Colon (tissue), 2 donors: ENCODE data around the gene LGALS9B.
A peak's percentile ranks its signal among the peaks of the same experiment; 100 is the strongest.
"Not testable (repeated sequence)": the region's sequence is repeated elsewhere in the genome, so short reads cannot be mapped to it uniquely, and the experiment has no call there.

Experiments
- FAIRE-seq: peaks from 2 replicates; lab custom pipeline; 2012; peaks lifted over from hg19 to GRCh38; lab: Jason Lieb, UNC
- donor health status: control.
- donor health status: control.

The LGALS9B gene

GRCh38 chr17:20466999-20467398 lies 340 bp downstream of the LGALS9B start:
- FAIRE-seq, result not testable (repeated sequence)

- FAIRE-seq, result not testable (repeated sequence)
Measured at GRCh38 chr17:20466553-20466952, 786 bp downstream of the LGALS9B start.

DNA sequence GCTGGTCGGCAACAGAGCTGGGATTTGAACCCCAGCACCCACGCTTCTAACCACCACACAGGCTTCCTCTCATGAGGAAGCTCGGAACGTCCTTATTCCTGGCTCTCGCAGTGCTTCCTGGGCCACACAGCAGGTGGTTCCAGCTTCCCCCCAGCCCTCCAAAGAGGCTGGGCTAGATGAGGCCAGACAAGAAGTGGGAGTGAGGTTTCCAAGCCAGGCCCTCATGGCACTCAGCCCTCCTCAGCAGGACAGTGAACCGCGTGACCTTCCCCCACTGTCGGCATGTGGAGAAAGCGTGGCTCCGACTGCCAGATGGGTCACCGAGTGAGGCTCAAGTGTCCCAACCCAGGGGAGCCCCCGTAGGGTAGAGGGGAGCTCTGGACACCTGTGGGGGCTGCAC lies 1.8 kb downstream of the LGALS9B start:
- not testable (repeated sequence) for FAIRE-seq

DNA sequence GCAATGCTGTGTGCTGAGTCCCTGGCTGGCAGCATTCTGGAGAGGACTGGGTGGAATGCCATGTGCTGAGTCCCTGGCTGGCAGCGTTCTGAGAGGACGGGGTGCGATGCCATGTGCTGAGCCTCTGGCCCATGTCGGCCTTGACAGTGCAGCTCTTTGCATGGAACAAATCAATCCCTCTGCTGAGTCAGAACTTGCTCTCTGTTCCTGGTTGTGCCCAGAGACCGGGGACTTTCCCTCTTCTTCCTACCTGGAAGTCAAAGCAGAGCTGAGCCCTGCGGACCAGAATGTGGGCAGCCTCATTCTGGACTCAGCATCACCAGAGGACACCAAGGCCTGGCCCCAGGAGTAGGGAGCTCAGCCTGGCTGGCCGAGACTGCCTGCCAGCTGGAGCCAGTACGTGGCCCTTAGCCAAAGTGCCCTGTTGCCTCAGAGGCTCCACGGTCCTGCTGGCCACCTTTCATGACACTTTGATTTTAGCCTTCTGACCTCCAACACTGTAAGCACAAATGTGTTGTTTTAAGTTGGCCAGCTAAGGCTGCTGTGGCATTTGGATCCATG lies 2.4 kb downstream of the LGALS9B start:
- not testable (repeated sequence) for FAIRE-seq

GRCh38 chr17:20462158-20462557 lies 5.2 kb downstream of the LGALS9B start:
- peak; percentile 21 for FAIRE-seq

DNA sequence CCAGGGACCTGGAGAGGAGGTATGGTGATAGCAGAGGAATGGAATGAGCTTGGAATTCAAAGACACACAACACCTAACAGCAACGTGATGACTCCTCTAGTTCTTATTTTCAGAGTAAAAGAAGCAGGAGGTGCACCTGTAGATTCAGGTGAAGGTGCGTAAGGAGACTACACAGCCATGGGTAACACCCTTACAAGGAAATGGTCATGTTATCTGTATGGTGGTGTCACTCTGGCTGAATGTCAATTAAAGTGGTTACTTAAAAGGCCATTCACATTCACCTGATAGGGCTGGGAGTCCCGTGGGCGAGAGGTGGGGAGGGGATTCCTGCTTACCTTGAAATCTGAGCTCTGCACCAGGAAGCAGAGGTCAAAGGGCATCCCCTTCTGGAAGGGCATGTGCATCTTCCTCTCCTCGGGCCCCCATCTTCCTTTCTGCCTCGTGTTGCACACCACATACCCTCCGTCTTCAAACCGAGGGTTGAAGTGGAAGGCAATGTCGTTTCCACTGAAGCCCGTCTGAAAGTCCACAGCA lies 9.4 kb downstream of the LGALS9B start:
- not testable (repeated sequence) for FAIRE-seq

DNA sequence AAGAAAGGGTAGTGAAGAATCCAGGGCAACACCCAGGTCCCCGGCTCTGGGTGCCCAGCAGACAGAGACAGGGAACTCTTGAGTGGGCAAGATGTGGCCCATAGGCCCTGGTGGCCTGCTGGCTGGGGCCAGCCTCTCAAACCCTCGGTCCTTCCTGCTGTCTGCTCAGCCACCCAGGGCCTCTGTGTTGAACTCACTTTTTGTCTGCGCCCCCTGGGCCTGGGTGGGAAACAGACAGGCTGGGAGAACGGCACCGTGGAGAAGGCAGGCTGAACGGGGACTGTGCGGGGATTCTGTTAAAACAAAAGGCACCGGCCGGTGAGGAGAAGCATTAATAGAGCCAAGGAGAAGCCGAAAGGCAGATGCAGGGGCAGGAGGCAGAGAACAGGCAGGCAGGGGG lies 12.2 kb downstream of the LGALS9B start:
- FAIRE-seq, result not testable (repeated sequence)

- FAIRE-seq, result not testable (repeated sequence)
Measured at GRCh38 chr17:20453820-20454434, 13.4 kb downstream of the LGALS9B start.

DNA sequence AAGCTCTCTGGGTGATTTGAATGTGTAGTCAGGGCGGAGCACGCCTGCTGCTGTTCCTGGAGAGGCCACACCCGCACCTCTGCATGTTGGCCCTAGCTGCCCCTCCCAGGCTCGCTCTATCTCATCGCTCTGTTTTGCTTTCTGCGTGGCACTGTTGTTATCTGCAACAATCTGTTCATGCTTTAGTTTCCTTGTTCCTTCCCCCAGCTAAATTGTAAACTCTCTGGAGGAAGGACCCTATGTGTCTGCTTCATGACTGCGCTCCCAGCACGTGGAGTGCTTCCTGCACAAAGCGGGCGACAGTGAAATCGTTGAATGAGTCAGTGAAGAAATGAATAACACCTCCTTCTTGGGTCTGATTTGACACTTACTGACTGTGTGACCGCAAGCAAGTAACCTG lies 16.5 kb downstream of the LGALS9B start:
- peak; percentile 76 for FAIRE-seq

DNA sequence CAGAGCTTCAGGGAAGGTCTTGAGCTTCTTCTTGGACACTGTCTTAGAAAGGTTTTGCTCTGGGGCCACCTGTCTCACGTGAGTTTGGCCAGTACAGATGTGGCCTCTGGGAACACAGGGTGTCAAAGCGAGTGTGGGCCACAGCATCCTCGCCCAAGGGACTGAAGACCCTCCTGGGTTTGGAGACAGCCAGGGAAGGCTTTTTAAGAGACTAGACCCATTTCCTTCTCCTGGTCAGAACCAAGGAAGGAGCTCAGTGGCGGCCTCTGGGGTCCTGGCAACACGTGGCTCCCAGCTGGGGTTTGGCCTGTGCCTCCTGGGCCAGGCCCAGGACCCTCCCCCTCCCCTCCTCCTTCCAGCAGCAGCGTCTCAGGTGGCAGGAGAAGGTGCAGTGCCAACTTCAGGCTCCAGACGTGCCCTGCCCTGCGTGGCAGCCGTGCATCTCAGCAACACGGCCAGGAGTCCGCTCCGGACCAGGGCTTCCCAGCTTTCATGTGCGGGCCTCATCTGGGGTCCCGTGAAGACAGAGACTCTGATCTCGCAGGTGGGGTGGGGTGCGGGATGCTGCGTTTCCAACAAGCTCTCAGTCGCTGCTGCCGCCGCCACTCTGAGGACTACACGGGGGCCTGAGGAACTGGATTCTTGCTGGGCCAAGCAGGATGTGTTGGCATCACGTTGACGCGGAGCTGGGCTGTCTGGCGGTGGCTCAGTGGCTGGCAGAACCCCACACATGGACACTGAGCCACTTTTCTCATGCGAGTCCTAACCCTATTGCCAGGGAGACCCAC lies 19.6 kb downstream of the LGALS9B start:
- not testable (repeated sequence) for FAIRE-seq

DNA sequence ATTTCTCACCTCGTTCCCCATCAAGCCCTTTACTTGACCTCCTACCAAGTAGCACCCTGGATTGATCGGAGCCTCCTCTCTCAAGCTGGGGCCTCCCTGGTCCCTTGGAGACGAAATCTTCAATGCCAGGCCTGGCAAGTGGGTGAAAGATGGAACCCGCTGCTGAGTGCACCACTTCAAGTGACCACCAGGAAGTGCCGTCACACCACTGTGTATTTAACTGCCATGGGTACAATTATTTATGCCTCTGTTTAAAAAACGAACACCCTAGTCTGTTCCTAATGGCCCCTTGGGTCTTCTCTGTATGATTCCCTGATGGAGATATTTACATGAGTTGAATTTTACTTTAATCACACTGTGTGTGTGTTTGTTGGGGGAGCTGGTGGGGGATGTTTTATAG lies 20.4 kb downstream of the LGALS9B start:
- not testable (repeated sequence) for FAIRE-seq

DNA sequence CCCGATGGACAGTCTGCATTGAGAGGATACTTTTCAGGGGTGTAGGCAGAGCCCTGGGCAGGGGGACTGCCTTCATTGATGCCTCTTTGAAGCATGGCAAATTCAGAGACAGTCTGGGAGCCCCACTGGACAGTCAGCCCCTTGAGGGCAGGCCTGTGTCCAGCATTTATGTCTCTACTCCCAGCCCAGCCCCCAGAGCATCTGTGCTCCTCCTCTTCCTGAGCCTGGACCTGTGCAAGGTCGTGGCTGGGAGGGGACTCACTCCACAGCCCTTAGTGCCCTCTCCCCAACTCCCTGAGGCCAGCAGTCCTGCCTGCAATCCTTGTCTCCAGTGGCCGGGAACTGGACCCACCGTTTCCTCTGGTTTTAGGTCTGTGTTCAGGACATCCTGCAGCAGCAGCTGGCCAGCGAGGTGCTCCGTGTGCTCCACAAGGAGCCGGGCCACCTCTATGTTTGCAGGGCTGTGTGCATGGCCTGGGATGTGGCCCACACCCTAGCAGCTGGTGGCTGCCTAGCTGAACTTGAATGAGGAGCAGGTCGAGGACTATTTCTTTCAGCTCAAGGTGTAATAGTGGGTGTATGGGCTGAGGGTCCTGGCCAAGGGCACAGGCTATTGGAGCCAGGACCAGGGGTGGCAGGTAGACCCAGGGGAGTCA lies 22.6 kb downstream of the LGALS9B start:
- not testable (repeated sequence) for FAIRE-seq

GRCh38 chr17:20444173-20444572 lies 23.2 kb downstream of the LGALS9B start:
- FAIRE-seq, result not testable (repeated sequence)

- not testable (repeated sequence) for FAIRE-seq
Measured at GRCh38 chr17:20443632-20444031, 23.7 kb downstream of the LGALS9B start.

- not testable (repeated sequence) for FAIRE-seq
Measured at GRCh38 chr17:20440665-20441064, 26.7 kb downstream of the LGALS9B start.

- not testable (repeated sequence) for FAIRE-seq
Measured at GRCh38 chr17:20435166-20435565, 32.2 kb downstream of the LGALS9B start.

- FAIRE-seq, result not testable (repeated sequence)
Measured at GRCh38 chr17:20433382-20433781, 34.0 kb downstream of the LGALS9B start.

DNA sequence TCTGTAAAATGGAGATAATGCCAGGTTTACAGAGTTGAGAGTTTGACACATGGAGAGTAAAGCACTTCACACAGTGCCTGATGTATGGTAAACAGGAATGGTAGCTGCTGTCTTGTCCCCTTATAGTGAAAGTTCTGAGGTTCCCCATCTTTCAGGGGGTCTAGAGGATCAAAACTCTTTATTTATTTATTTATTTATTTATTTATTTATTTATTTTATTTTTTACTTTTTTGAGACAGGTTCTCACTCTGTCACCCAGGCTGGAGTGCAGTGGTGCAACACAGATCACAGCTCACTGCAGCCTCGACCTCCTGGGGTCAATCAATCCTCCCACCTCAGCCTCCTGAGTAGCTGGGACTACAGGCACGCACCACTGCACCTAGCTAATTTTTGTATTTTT lies 40.1 kb downstream of the LGALS9B start:
- FAIRE-seq, result not testable (repeated sequence)

- not testable (repeated sequence) for FAIRE-seq
Measured at GRCh38 chr17:20422826-20423225, 44.5 kb downstream of the LGALS9B start.

- not testable (repeated sequence) for FAIRE-seq
Measured at GRCh38 chr17:20418838-20419237, 48.5 kb downstream of the LGALS9B start.

DNA sequence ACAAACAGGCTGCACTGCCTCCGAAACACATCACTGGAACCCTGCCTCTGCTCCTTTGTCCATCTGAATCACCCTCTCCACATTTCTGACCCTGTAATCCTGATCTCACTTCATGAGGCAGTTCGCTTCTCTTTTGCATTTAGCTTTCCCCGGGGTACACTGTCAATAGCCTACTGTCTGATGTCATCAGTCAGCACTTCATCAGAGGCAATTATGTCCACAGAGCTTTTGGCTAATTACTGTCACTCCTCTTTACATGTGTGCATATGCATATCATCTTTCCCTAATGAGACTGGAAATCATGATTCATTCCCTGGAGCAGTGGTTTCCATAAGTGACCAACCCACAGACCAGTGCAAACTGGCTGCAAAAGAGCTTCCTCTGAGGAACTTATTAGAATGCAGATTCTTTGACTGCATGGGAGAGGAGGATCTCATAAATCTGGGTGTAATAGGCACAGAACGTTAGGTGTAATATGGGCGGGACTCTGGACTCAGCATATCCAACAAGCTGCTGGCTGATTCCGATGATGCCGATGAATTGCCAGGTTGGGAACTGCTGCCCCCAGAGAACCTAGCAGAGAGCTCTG lies 49.8 kb downstream of the LGALS9B start:
- not testable (repeated sequence) for FAIRE-seq

GRCh38 chr17:20416381-20416911 lies 50.9 kb downstream of the LGALS9B start:
- FAIRE-seq, result not testable (repeated sequence)
